Measurements from ENCODE around the gene FBLIM1. TPM values are rescaled to one million over a fixed set of nuclear protein-coding genes. Genes with fewer than 3 reads are reported as not detected.

Gene FBLIM1
- total RNA-seq, 2 donors from 2014 or later, result not detected

GRCh38 chr1:15749399-15750291 is 8.9 kb upstream of the FBLIM1 start:
- no peak for ATAC-seq (replicated peaks)
- Mint-ChIP-seq H3K4me3 (no peak overlapping the region), H3K9me3 (no peaks in the 10 kb centered on the region), H3K36me3 (ENCODE audit: low read depth) (no peaks in the 10 kb centered on the region), H3K4me1 (no peaks in the 10 kb centered on the region), H3K27ac (no peak overlapping the region), H3K27me3 (peaks cover 4% of the 10 kb centered on the region)

GRCh38 chr1:15750924-15751323 is 7.7 kb upstream of the FBLIM1 start:
- Mint-ChIP-seq H3K27ac (no peak overlapping the region), H3K4me1 (peaks cover under 1% of the 10 kb centered on the region), H3K36me3 (ENCODE audit: low read depth) (no peaks in the 10 kb centered on the region), H3K4me3 (no peak overlapping the region), H3K27me3 (peaks cover 10% of the 10 kb centered on the region), H3K9me3 (no peaks in the 10 kb centered on the region)
- ATAC-seq (replicated peaks), result no peak

- H3K36me3 Mint-ChIP-seq (ENCODE audit: low read depth), result no peaks in the 10 kb centered on the region
- ATAC-seq (replicated peaks), result no peak
- peaks cover 16% of the 10 kb centered on the region for H3K27me3 Mint-ChIP-seq
- H3K27ac Mint-ChIP-seq, result no peak overlapping the region
- peaks cover 5% of the 10 kb centered on the region for H3K4me1 Mint-ChIP-seq
- H3K4me3 Mint-ChIP-seq, result no peak overlapping the region
- H3K9me3 Mint-ChIP-seq, result no peaks in the 10 kb centered on the region
These were observed 6.9 kb upstream of the FBLIM1 start for GRCh38 chr1:15751717-15752116.

- no peaks in the 10 kb centered on the region for H3K9me3 Mint-ChIP-seq
- H3K4me1 Mint-ChIP-seq, result peaks cover 5% of the 10 kb centered on the region
- H3K36me3 Mint-ChIP-seq (ENCODE audit: low read depth), result no peaks in the 10 kb centered on the region
- H3K4me3 Mint-ChIP-seq, result no peak overlapping the region
- H3K27ac Mint-ChIP-seq, result no peak overlapping the region
- H3K27me3 Mint-ChIP-seq, result peaks cover 22% of the 10 kb centered on the region
- no peak for ATAC-seq (replicated peaks)
These were observed 4.8 kb upstream of the FBLIM1 start for GRCh38 chr1:15753776-15754175.

- Mint-ChIP-seq H3K9me3 (no peaks in the 10 kb centered on the region), H3K4me3 (no peak overlapping the region)
These were observed 3.5 kb upstream of the FBLIM1 start for GRCh38 chr1:15755021-15755645.

GRCh38 chr1:15755646-15756040 is 3.0 kb upstream of the FBLIM1 start:
- peak; percentile 32 for ATAC-seq (replicated peaks)
- H3K4me3 Mint-ChIP-seq, result no peak overlapping the region
- H3K36me3 Mint-ChIP-seq (ENCODE audit: low read depth), result no peaks in the 10 kb centered on the region
- H3K27ac Mint-ChIP-seq, result no peak overlapping the region
- peaks cover 29% of the 10 kb centered on the region for H3K27me3 Mint-ChIP-seq
- H3K4me1 Mint-ChIP-seq, result peaks cover 5% of the 10 kb centered on the region
- no peaks in the 10 kb centered on the region for H3K9me3 Mint-ChIP-seq

More at GRCh38 chr1:15755021-15755645, 3.5 kb upstream of the FBLIM1 start:
- H3K4me1 Mint-ChIP-seq, result peaks cover 5% of the 10 kb centered on the region
- H3K27me3 Mint-ChIP-seq, result peaks cover 26% of the 10 kb centered on the region
- H3K27ac Mint-ChIP-seq, result no peak overlapping the region
- H3K36me3 Mint-ChIP-seq (ENCODE audit: low read depth), result no peaks in the 10 kb centered on the region
- ATAC-seq (replicated peaks), result no peak

- peak; percentile 49 for ATAC-seq (replicated peaks)
- no peak overlapping the region for H3K27ac Mint-ChIP-seq
These were observed 2.2 kb upstream of the FBLIM1 start for GRCh38 chr1:15756143-15757015.

GRCh38 chr1:15757016-15757543 is 1.5 kb upstream of the FBLIM1 start:
- Mint-ChIP-seq H3K4me1 (peaks cover 5% of the 10 kb centered on the region), H3K27me3 (peaks cover 36% of the 10 kb centered on the region)
- ATAC-seq (replicated peaks), result no peak

More at GRCh38 chr1:15756143-15757015, 2.2 kb upstream of the FBLIM1 start:
- Mint-ChIP-seq H3K4me3 (peak overlapping the region; percentile 47), H3K36me3 (ENCODE audit: low read depth) (no peaks in the 10 kb centered on the region), H3K4me1 (peaks cover 5% of the 10 kb centered on the region), H3K9me3 (no peaks in the 10 kb centered on the region), H3K27me3 (peaks cover 32% of the 10 kb centered on the region)

GRCh38 chr1:15757575-15758342 is 836 bp upstream of the FBLIM1 start:
- Mint-ChIP-seq H3K4me1 (peaks cover 5% of the 10 kb centered on the region), H3K9me3 (no peaks in the 10 kb centered on the region), H3K4me3 (peak overlapping the region; percentile 60), H3K27ac (no peak overlapping the region), H3K36me3 (ENCODE audit: low read depth) (no peaks in the 10 kb centered on the region), H3K27me3 (peaks cover 39% of the 10 kb centered on the region)
- ATAC-seq (replicated peaks), result no peak

More at GRCh38 chr1:15757016-15757543, 1.5 kb upstream of the FBLIM1 start:
- H3K9me3 Mint-ChIP-seq, result no peaks in the 10 kb centered on the region
- H3K27ac Mint-ChIP-seq, result no peak overlapping the region
- no peak overlapping the region for H3K4me3 Mint-ChIP-seq
- H3K36me3 Mint-ChIP-seq (ENCODE audit: low read depth), result no peaks in the 10 kb centered on the region

GRCh38 chr1:15758953-15759661 is 512 bp downstream of the FBLIM1 start:
- peaks cover 37% of the 10 kb centered on the region for H3K27me3 Mint-ChIP-seq
- no peaks in the 10 kb centered on the region for H3K36me3 Mint-ChIP-seq (ENCODE audit: low read depth)
- no peak overlapping the region for H3K27ac Mint-ChIP-seq
- no peak overlapping the region for H3K4me3 Mint-ChIP-seq
- no peak for ATAC-seq (replicated peaks)
- H3K4me1 Mint-ChIP-seq, result peaks cover 5% of the 10 kb centered on the region
- H3K9me3 Mint-ChIP-seq, result no peaks in the 10 kb centered on the region

- Mint-ChIP-seq H3K4me3 (no peak overlapping the region), H3K27ac (no peak overlapping the region), H3K36me3 (ENCODE audit: low read depth) (no peaks in the 10 kb centered on the region), H3K9me3 (no peaks in the 10 kb centered on the region), H3K27me3 (peaks cover 36% of the 10 kb centered on the region), H3K4me1 (peaks cover 5% of the 10 kb centered on the region)
- no peak for ATAC-seq (replicated peaks)
These were observed 2.1 kb downstream of the FBLIM1 start for GRCh38 chr1:15760520-15761211.

- no peaks in the 10 kb centered on the region for H3K9me3 Mint-ChIP-seq
- H3K27me3 Mint-ChIP-seq, result peaks cover 29% of the 10 kb centered on the region
- no peak overlapping the region for H3K27ac Mint-ChIP-seq
- no peaks in the 10 kb centered on the region for H3K36me3 Mint-ChIP-seq (ENCODE audit: low read depth)
- H3K4me3 Mint-ChIP-seq, result no peak overlapping the region
- ATAC-seq (replicated peaks), result no peak
- no peaks in the 10 kb centered on the region for H3K4me1 Mint-ChIP-seq
These were observed 3.0 kb downstream of the FBLIM1 start for GRCh38 chr1:15761366-15762128.

All from activated T-helper 17 cell treated with anti-CD3 and anti-CD28 coated beads, Interleukin-2, amount 50 U/mL, for 72 hours (primary cell).